Cortex of kidney (tissue), 1 donor: Measurements from ENCODE around the gene PCDHGC3.

Source experiments
- DNase-seq: peaks from one replicate; lab custom pipeline; 2025; lab: John Stamatoyannopoulos, UW

The PCDHGC3 gene

GRCh38 chr5:141508440-141508797 lies 32.7 kb downstream of the PCDHGC3 start:
- DNase-seq, result no peak

GRCh38 chr5:141508798-141509611 lies 33.2 kb downstream of the PCDHGC3 start:
- no peak for DNase-seq

GRCh38 chr5:141510160-141510559 lies 34.4 kb downstream of the PCDHGC3 start:
- DNase-seq, result no peak

GRCh38 chr5:141510850-141511601 lies 35.3 kb downstream of the PCDHGC3 start:
- DNase-seq, result no peak

- no peak for DNase-seq
Observed at GRCh38 chr5:141511771-141512325, 36.1 kb downstream of the PCDHGC3 start.

GRCh38 chr5:141512390-141512910 lies 36.7 kb downstream of the PCDHGC3 start:
- DNase-seq, result no peak

- DNase-seq, result no peak
Observed at GRCh38 chr5:141512911-141513626, 37.3 kb downstream of the PCDHGC3 start.

- no peak for DNase-seq
Observed at GRCh38 chr5:141513627-141514329, 38.0 kb downstream of the PCDHGC3 start.

- DNase-seq, result no peak
Observed at GRCh38 chr5:141514330-141515133, 38.8 kb downstream of the PCDHGC3 start.

- DNase-seq, result no peak
Observed at GRCh38 chr5:141515141-141515540, 39.4 kb downstream of the PCDHGC3 start.

- DNase-seq, result no peak
Observed at GRCh38 chr5:141515946-141516671, 40.3 kb downstream of the PCDHGC3 start.

GRCh38 chr5:141516672-141517025 lies 40.9 kb downstream of the PCDHGC3 start:
- DNase-seq, result no peak

GRCh38 chr5:141517312-141517711 lies 41.5 kb downstream of the PCDHGC3 start:
- no peak for DNase-seq

- DNase-seq, result no peak
Observed at GRCh38 chr5:141517880-141518617, 42.3 kb downstream of the PCDHGC3 start.

GRCh38 chr5:141518618-141519015 lies 42.9 kb downstream of the PCDHGC3 start:
- no peak for DNase-seq

GRCh38 chr5:141519605-141520565 lies 44.1 kb downstream of the PCDHGC3 start:
- no peak for DNase-seq

- DNase-seq, result no peak
Observed at GRCh38 chr5:141521244-141521781, 45.5 kb downstream of the PCDHGC3 start.

- no peak for DNase-seq
Observed at GRCh38 chr5:141522301-141522700, 46.5 kb downstream of the PCDHGC3 start.
